CD4-positive, alpha-beta T cell treated with Interleukin-15 for 4 hours (primary cell): ENCODE results near the gene TRMT2A.

Experiments used
- DNase-seq: peaks from one replicate; pipeline ENCODE4 v3.0.0-alpha.2; 2020; ENCODE audit warnings: low spot score

Gene TRMT2A

GRCh38 chr22:20135265-20135664 lies 18.2 kb upstream of the TRMT2A start:
- no peak for DNase-seq

DNA sequence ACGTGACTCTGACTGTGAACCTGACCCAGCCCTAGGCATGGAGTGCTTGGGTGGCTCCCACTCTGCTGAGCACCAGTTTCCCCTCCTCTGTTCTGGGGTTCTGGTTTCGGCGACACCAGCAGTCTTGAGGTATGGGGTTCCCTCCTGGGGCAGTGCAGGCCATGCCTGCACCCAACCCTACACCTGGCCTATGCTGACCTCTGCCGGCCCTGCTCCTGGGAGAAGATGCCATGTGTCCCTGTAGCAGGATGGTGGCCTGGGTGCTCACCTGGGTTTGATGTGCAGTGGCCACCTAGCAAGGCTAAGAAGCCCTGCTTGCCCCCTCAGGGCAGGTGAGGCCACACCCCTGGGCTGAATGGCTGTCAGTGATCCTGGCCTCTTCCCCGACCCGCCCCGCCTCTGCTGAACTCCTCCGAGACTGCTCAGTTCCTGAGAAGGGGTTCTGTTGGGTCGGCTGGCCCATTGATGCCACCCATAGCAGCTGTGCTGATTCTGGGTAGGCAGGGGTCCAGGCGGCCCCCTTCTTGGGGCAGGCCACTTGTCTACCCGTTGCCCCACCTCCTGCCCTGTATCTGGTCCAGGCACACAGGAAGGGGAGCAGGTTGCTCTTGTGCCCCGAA lies 17.0 kb upstream of the TRMT2A start:
- DNase-seq, result no peak

GRCh38 chr22:20132686-20133246 lies 15.7 kb upstream of the TRMT2A start:
- DNase-seq, result no peak

DNA sequence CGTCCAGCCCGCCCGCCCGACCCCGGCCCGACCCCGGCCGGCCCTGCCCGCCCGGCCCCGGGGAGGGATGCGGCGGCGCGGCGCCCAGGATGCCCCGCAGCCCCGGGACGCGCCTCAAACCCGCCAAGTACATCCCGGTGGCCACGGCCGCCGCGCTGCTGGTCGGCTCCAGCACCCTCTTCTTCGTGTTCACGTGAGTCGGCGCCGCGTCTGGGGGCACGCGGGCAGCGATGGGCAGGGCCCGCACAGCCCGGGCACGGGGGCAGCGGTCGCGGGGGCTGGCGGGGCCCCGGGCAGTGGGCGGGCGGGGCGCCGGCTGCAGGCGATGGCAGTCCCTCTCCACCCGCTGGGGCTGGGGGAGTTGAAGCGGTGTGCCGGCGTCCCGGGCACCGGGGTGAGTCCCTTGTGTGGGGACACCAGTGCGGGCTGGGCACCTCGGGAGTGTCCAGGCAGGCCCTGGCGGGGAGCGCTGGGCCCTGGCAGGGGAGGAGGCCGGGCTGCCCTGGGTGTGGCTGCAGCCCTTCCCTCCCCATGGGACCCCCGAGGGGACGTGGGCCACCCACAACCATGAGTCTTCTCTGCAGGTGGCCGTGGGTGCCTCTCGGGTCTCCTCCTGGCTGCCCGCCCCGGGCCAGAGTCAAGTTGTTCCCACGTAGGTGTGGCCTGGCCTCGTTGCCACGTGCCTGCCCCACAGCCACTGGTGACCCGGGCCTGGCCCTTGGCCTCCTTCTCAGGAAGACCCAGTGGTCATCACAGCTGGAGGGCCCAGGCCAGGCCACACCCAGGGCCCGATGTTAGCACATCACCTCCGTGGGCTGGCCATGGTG lies 15.0 kb upstream of the TRMT2A start:
- no peak for DNase-seq

GRCh38 chr22:20131597-20131858 lies 14.5 kb upstream of the TRMT2A start, which contains the start of gene ZDHHC8:
ZDHHC8 (plus strand) TSS chr22:20131804; CDS start chr22:20131948, 144 bp downstream.
- peak; percentile 32 for DNase-seq

DNA sequence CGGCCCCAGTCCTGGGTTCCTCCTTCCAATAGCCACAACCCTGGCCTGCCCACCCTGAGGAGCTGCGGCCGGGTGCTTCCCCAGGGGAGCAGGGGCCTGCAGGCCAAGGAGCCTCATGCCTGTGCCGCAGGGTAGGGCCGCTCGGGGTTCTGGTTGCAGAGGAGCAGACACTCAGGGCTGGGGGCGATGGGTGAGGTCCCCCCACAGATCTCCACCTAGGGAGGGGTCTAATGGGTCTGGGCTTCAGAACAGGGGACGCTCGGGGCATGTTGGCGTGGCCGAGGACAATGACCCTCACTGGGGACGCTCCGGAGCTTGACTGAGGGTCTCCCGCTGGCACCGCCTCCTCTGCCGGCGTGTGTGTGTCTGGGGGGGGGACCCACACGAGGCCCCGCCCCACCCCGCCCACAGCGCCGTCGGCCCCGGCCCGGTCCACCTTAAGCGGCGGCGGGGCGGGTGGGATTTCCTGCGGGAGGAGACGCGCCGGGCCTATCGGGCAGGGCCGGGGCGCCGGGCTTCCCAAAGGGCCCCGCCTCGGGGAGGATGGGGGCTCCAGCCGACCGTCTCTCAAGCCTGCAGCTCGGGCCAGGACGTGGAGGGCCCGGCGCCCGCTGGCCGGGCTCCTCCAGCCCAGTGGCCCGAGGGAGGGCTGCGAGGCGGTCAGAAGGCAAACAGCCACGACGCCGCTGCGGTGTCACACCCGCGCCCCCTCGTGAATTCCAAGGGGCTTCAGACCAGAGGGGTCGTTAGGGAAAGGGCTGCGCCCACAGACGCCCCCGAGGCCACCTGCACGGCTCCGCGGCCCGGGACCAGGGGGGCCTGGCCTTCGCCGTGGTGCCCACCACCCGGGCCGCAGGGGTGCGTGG lies 13.9 kb upstream of the TRMT2A start:
- peak; percentile 77 for DNase-seq

DNA sequence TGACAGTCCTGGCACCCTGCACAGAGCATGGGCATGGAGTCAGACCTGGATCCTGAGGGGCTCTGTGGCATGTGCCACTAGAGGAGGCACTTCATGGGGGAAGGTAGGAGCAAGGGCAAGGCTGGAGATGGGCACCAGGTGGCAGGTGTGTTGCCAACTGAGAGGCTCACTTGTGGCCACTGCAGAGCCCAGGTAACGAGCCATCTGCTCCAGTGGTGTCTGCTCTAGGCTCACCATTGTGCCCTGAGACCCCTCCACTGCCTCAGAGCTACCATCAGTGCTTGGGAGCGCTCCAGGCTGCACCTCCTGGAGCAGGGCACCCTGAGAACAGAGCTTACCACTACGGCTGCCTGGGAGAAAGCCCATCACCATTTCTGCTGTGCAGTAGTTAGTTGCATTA lies 13.3 kb upstream of the TRMT2A start:
- no peak for DNase-seq

- no peak for DNase-seq
Observed at GRCh38 chr22:20129747-20130014, 12.7 kb upstream of the TRMT2A start.

DNA sequence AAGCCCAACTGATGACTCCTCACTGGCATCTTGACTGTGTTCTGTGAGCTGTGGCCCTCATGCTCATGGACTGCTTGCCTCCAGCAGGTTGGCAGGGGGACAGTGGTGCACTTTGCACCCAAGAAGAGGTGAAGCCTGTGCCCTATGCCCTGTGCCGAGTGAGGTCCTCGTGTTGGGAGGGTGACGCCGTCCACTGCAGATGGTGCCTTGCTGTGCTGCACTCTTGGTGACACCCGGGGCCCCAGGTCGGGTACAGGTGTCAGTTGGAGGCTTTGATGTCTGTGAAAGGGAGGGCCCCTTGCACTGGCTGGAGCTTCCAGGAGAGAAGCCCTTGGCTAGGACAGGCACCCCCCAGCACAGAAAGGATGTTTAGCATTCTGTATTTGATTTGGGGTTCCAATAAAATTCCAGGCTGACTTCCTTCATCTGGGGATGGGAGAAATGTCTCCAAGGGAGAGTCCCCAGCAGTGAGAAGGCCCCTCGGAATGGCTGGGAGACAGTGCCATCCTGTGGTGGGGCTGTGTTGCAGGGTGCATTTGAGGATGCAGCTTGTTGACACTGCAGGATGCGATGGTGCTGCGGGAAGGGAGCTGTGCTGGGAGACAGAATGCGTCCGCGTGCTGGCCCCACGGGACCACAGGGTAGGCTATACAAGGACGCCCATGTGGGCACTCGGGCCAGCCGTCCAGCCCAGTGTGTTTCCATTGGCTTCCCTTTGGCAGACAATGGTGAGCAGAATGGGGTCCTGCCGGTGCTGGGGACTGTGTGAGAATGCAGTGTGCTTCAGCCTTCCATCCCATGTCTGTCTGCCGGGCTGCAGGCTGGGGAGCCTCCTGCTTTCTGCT lies 12.1 kb upstream of the TRMT2A start:
- peak; percentile 61 for DNase-seq

DNA sequence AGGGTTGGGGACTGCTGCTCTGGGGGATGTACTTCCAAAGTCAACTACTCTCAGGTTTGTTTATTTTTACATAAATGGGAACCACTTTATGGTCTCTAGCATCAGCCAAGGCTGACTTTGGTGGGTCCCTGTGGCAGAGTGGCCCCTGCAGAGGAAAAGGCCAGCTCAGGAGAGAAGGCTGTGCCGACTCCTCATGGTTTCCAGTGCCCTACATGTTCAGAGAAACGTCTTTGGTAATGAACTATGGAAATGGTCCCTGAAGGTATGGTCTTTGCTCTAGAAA lies 11.5 kb upstream of the TRMT2A start:
- DNase-seq, result no peak

DNA sequence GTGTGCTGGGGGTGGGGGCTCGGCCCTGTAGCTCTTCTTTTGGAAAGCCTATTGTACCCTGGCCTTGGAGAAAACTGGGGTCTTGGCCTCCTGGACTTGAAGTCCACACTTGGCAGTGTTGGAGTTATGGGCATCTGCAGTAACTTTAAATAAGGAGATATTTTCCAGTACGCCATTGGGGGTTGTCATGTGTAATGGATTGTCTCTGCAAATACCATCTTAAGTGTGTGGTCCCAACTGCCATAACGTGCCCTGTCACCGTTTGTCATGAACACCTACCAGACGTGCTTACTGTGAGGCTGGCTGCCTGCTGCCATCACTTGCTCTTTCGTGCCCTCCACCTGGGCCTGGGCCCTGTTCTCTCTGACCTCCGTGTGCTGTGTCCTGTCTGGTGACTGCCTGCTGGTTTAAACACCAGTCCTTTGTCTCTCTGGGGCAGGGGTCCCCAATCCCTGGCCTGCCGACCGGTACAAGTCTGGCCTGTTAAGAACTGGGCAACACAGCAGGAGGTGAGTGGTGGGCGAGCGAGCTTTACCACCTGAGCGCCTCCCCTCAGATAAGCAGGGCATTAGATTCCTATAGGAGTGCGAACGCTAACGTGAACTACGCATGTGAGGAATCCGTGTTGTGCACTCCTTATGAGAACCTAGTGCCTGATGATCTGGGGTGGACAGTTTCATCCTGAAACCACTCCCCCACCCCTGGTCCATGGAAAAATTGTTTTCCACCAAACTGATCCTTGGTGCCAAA lies 11.0 kb upstream of the TRMT2A start:
- DNase-seq, result no peak

DNA sequence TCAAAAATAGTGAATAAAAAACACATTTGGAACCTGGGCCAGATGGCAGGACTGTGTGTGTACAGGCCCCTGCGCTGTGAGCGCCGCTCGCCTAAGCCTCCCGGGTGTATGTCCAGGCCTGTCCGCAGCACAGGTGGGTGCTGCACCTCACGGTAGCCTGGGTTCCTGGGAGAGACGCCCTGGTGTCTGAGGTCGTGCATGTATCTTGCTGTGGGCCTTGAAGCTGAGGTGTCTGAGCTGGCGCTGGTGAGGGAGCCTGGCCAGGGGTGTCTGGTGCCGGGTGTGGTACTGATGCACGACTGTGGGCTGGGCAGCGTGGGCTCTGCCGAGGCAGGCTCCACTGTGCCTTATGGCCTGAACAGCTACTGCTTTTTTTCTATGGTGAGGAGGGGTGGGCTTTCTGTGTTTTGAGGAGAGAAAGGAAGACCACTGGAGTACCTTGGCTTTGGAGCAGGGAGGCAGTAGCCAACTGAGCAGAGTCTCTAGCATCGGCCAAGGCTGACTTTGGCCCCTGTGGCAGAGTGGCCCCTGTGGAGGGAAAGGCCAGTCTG lies 10.4 kb upstream of the TRMT2A start:
- DNase-seq, result no peak

GRCh38 chr22:20126284-20127029 lies 9.4 kb upstream of the TRMT2A start:
- DNase-seq, result no peak

DNA sequence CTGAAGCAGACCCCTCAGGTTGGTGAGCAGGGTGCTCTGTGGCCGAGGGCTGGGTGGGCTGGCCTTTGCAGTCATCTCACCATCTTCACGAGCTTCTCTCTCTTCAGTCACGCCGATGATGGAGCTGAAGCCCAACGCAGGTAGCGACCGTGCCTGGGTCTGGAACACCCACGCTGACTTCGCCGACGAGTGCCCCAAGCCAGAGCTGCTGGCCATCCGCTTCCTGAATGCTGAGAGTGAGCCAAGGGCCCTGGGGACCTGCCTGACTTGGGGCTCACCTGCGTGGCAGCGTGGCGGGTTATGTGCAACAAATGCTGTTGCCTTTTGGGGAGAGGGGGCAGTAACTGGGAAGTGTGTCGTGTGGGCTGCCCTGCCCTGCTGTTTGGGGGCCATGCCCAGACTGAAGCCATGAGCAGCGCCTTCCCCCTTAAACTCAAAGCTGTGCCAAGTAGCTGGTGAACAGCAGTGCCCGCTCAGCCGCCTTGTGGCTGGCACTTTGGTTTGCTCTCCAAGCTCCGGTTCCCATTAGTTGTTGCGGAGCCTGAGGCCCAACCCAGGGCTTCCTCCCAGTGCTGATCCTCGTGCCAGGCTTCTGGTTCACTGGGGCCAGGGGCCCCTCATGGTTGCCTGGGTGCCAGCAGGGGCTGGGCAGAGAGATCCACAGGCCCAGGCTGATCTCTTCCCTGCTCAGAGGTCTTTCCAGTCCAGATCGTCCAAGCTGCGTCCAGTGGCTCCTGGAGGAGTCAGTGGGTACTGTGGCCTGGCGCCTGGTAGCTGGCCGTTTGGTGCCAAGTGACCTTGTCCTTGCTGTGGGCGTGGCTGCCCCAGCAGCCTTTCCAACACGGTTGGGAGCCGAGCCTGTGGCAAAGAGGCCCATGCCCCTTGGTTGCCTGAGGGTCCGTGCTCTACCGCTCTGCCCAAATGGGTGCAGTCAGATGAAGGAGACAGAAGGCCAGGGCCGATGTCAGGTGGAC lies 8.5 kb upstream of the TRMT2A start:
- DNase-seq, result no peak

DNA sequence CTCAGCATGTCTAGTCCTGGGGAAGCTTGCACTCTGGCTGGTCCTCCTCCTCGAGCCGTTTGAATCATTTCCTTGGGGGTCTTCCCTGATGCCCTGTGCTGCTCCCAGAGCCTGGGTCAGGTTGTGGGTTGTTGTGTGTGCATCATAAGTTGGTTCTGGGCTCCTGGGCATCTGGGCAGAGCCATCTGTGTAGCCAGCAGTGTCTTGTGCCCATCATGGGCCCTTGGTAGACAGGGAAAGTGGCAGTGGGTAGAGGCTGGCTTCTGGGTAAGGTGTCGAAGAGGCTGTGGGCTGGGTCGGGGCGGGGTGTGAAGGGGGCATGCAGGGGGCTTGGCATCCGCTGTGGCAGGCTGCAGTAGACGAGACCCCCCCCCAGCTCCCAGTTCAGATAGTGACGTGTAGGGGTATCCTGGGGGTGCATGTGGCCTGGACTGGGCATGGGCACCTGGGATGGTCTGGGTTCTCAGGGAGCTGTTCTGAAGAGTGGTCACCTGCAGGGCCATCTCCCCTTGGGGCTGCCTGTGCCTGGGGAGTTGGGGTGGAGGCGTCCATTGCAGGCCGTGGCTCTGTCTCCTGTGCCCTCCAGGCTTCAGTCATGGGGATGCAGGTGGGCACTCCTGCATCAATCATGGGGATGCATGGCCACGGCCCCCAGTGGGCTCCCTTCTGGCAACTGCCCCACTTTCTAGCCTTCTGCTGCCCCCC lies 7.2 kb upstream of the TRMT2A start:
- no peak for DNase-seq

GRCh38 chr22:20123366-20124082 lies 6.5 kb upstream of the TRMT2A start:
- DNase-seq, result no peak

- no peak for DNase-seq
Observed at GRCh38 chr22:20121856-20122415, 4.9 kb upstream of the TRMT2A start.
